GM12878 (cell line): ENCODE measurements around the gene RNF183. TPM values are rescaled to one million over a fixed set of nuclear protein-coding genes. Genes with fewer than 3 reads are reported as not detected.

Source experiments
- ATAC-seq: fragments of 200-7000 bp; cut with Tn5 transposase; 3 replicates; pipeline ENCODE4 v1.9.1; 2020; ENCODE audit warnings: mild to moderate bottlenecking, moderate library complexity
- BruUV-seq: library from RNA; stranded (reverse); fragments of 400-500 nt; replicated peaks from 2 replicates; lab custom pipeline; 2021; lab: Mats Ljungman, UMichigan
- CTCF ChIA-PET: fragments of 300-600 bp; sonication (Branson Sonifier 250); formaldehyde crosslinking; extraction: SDS; loops from one replicate; lab custom pipeline; 2021; ENCODE audit warnings: inconsistent platforms; lab: Yijun Ruan, JAX
- POLR2A ChIA-PET: fragments of 350-600 bp; formaldehyde crosslinking; extraction: SDS; loops from one replicate; lab custom pipeline; 2021; ENCODE audit warnings: inconsistent platforms; lab: Charles Lee
- RAD21 ChIA-PET: fragments of 300-600 bp; sonication (Branson Sonifier 250); formaldehyde crosslinking; loops from one replicate; lab custom pipeline; 2023; ENCODE audit warnings: antibody characterized with exemption; ENCODE audit not compliant: unreplicated experiment; lab: Charles Lee
- SMC1A ChIA-PET: fragments of 300-600 bp; sonication (Branson Sonifier 250); formaldehyde crosslinking; loops from one replicate; lab custom pipeline; 2023; ENCODE audit not compliant: unreplicated experiment, uncharacterized antibody; lab: Charles Lee
- DNase-seq: peaks from one replicate; pipeline ENCODE4 v3.0.0-alpha.2; 2011; ENCODE audit warnings: low read depth, low spot score
- FAIRE-seq: peaks from 3 replicates; lab custom pipeline; 2011; peaks lifted over from hg19 to GRCh38; lab: Jason Lieb, UNC
- H2AFZ ChIP-seq: 2 replicates; pipeline ENCODE4 v1.6.0; 2011; ENCODE audit warnings: low read depth, low read length, control low read depth; ENCODE audit not compliant: control insufficient read depth
- H3K27ac ChIP-seq: 2 replicates; pipeline ENCODE4 v1.5.1; 2011; ENCODE audit warnings: control low read depth; ENCODE audit not compliant: control insufficient read depth, insufficient read depth
- H3K27me3 ChIP-seq, 2 experiments: replicated peaks in 1 of 2; 2 replicates each; pipeline versions ENCODE4 v1.6.0 to v1.6.1; 2011; ENCODE audit warnings: low read length in 1 of 2; ENCODE audit not compliant: control insufficient read depth in 2 of 2, insufficient read depth in 2 of 2
- H3K36me3 ChIP-seq, 2 experiments: 2 replicates each; pipeline ENCODE4 v1.5.1; 2011; ENCODE audit warnings: low read length in 1 of 2; ENCODE audit not compliant: control insufficient read depth in 2 of 2, insufficient read depth in 2 of 2
- H3K4me1 ChIP-seq: 2 replicates; pipeline ENCODE4 v1.6.1; 2011; ENCODE audit warnings: mild to moderate bottlenecking, low read length, moderate library complexity, mixed read lengths; ENCODE audit not compliant: control insufficient read depth, insufficient read depth
- H3K4me2 ChIP-seq: 2 replicates; pipeline ENCODE4 v1.6.0; 2011; ENCODE audit warnings: control low read depth; ENCODE audit not compliant: control insufficient read depth, insufficient read depth
- H3K4me3 ChIP-seq: fragments of 200-600 bp; sonication (generic); 2 replicates; pipeline ENCODE4 v1.5.1; 2016
- H3K79me2 ChIP-seq: 2 replicates; pipeline ENCODE4 v1.6.0; 2011; ENCODE audit warnings: low read length; ENCODE audit not compliant: control insufficient read depth, insufficient read depth
- H3K9ac ChIP-seq: 2 replicates; pipeline ENCODE4 v1.8.0; 2011; ENCODE audit warnings: low read length, control low read depth, mixed read lengths; ENCODE audit not compliant: control insufficient read depth, insufficient read depth
- H3K9me3 ChIP-seq: replicated peaks from 3 replicates; pipeline ENCODE4 v1.5.1; 2011; ENCODE audit warnings: mild to moderate bottlenecking, low read length; ENCODE audit not compliant: control insufficient read depth, insufficient read depth
- H4K20me1 ChIP-seq: 2 replicates; pipeline ENCODE4 v1.6.0; 2011; ENCODE audit not compliant: control insufficient read depth, insufficient read depth
- ASH2L ChIP-seq: fragments of 300-600, 200-600 bp; sonication (generic); IDR thresholded peaks from 2 replicates; pipeline ENCODE4 v1.6.1; 2017; ENCODE audit warnings: low read depth, mild to moderate bottlenecking, borderline replicate concordance
- BMI1 ChIP-seq: fragments of 450-650 bp; IDR thresholded peaks from 2 replicates; pipeline ENCODE4 v1.6.1; 2016; ENCODE audit warnings: mild to moderate bottlenecking, moderate library complexity, borderline replicate concordance
- MEF2A ChIP-seq: IDR thresholded peaks from 2 replicates; pipeline ENCODE4 v1.6.1; 2011; ENCODE audit warnings: low read depth, mild to moderate bottlenecking, low read length, moderate library complexity; ENCODE audit not compliant: insufficient read depth
- NR2F1 ChIP-seq: fragments of 450-650 bp; conservative IDR thresholded peaks from 2 replicates; pipeline ENCODE4 v1.6.1; 2017; ENCODE audit warnings: mild to moderate bottlenecking
- SMAD1 ChIP-seq: fragments of 450-650 bp; IDR thresholded peaks from 2 replicates; pipeline ENCODE4 v1.6.1; 2018; ENCODE audit warnings: mild to moderate bottlenecking, low read depth; ENCODE audit not compliant: partially characterized antibody
- SPI1 ChIP-seq: IDR thresholded peaks from 2 replicates; pipeline ENCODE4 v1.6.1; 2011; ENCODE audit warnings: low read depth, mild to moderate bottlenecking, low read length, moderate library complexity, borderline replicate concordance; ENCODE audit not compliant: insufficient read depth
- TCF3 ChIP-seq: IDR thresholded peaks from 2 replicates; pipeline ENCODE4 v1.6.1; 2012; ENCODE audit warnings: low read depth, mild to moderate bottlenecking, low read length, borderline replicate concordance; ENCODE audit not compliant: insufficient read depth
- ZNF217 ChIP-seq: fragments of 450-650 bp; IDR thresholded peaks from 2 replicates; pipeline ENCODE4 v1.6.1; 2017; ENCODE audit warnings: antibody characterized with exemption, mild to moderate bottlenecking
- WGBS: methylation state at CpG from one replicate; pipeline ENCODE4 v1.1.6; 2016; ENCODE audit warnings: low lambda C conversion rate; ENCODE audit not compliant: insufficient replicate concordance, insufficient coverage; ENCODE audit errors: missing lambda C conversion rate; 5-methylcytosine and 5-hydroxymethylcytosine counted together
- in situ Hi-C: fragments of 300-500 bp; cut with MboI; formaldehyde crosslinking; loops from 9 replicates; pipeline ENCODE4 v1.14.3; 2018; ENCODE audit warnings: mixed read lengths
- intact Hi-C: fragments of 100-400 bp; cut with micrococcal nuclease; formaldehyde crosslinking; loops from one replicate; pipeline ENCODE4 v1.14.2; 2022; ENCODE audit not compliant: unreplicated experiment
- polyA plus RNA-seq, 11 experiments: library from polyadenylated mRNA; depleted of rRNA in 4 of 11; unstranded in 6 of 11; stranded (reverse) in 5 of 11; fragments of >200 nt; fragmentation: Nextera tagmentation in 4 of 11; fragmentation: Illumina TruSeq in 1 of 11; extraction: Ambion mirVana in 4 of 11; extraction: Trizol in 1 of 11; gene quantifications; 1 replicate in 1 of 11; 2 replicates in 10 of 11; pipeline versions ENCODE4 v1.2.1 to v1.2.3, GENCODE V29; 2011 to 2016; ENCODE audit warnings: inconsistent platforms in 2 of 11, missing spikeins in 2 of 11, low read depth in 1 of 11
- total RNA-seq, 4 experiments: library from RNA; depleted of rRNA in 3 of 4; stranded (reverse); fragments of >200 nt in 3 of 4; fragmentation: Illumina TruSeq in 1 of 4; extraction: Trizol in 1 of 4; gene quantifications; 2 replicates each; pipeline versions ENCODE4 v1.2.1 to v1.2.3, GENCODE V29; 2013 to 2021
- TF ChIP-seq, protein P1 (sequence below): IDR thresholded peaks from 2 replicates; pipeline ENCODE4 v1.6.1; 2011; ENCODE audit warnings: borderline replicate concordance, low read depth, mild to moderate bottlenecking, moderate library complexity, low read length; ENCODE audit not compliant: insufficient read depth, poor library complexity, severe bottlenecking
- TF ChIP-seq, protein P2 (sequence below): IDR thresholded peaks from 2 replicates; pipeline ENCODE4 v1.6.1; 2012; ENCODE audit warnings: improper control_type of control experiment, low read depth, low read length; ENCODE audit not compliant: insufficient replicate concordance
- TF ChIP-seq, protein P3 (sequence below): IDR thresholded peaks from 2 replicates; pipeline ENCODE4 v1.6.1; 2011; ENCODE audit warnings: low read depth, low read length, improper control_type of control experiment, borderline replicate concordance

The RNF183 gene
- total and polyA plus RNA-seq, 10 of the 15 experiments (the other 5 are each of a cell fraction or from before 2014, with no cell fraction given): 0.03 to 0.26 (median 0.07) TPM; not detected in 6

DNA sequence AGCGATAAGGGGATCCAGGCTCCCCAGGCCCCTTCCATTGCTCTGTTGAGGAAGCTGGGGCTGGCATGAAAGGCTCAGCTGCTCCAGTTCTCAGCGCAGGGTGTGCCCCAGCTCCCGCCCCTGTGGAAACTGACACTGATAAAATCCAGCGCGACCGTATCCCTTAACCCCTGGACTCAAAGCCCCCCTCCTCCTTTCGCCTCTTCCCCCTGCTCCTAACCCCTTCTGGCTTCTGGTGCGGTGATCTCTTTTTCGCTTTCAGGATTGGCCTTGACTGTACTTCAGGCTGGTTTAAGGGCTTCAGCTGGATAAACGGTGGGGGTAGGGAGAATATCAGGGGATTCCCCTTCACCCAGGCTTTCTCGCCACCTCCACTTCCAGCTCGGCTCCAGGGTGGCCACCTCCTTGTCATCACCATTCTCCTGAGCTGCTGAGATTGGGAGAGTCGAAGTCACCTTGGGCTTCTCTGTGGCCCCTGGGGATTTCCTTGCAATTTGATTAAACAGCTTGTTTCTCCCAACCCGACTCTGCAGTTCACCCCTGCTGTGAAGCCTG is 47.0 kb upstream of the RNF183 start:
- ATAC-seq (peak; percentile 22), DNase-seq (no peak), FAIRE-seq (no peak)
- Histone ChIP-seq H3K9ac (peak overlapping the region; percentile 60), H3K4me2 (peak overlapping the region; percentile 97), H3K4me1 (peaks cover 19% of the 10 kb centered on the region), H3K4me3 (peak overlapping the region; percentile 66; the same call in 1 of the 2 replicates), H3K79me2 (no peaks in the 10 kb centered on the region), H3K9me3 (no peaks in the 10 kb centered on the region), H3K27me3 (no peaks in the 10 kb centered on the region; a peak in 2 of 4 replicates), H3K27ac (peak overlapping the region; percentile 33; the same call in 1 of the 2 replicates), H3K36me3 (no peaks in the 10 kb centered on the region), H4K20me1 (no peaks in the 10 kb centered on the region), H2AFZ (peak overlapping the region; percentile 66)
- SMC1A ChIA-PET: interaction anchor here (0.9 to 1.6 kb wide), 4 partner anchors 8 to 162 kb away, joined by 3 to 7 read pairs (median 5); partner anchors contain the start of genes ALAD and WDR31
- BruUV-seq: no TSS peak
- RAD21 ChIA-PET: interaction anchor here (0.9 to 1.5 kb wide), 2 partner anchors 10 to 51 kb away, joined by 3 read pairs; partner anchors contain the start of genes ALAD and WDR31
- in situ Hi-C loops: no loop called here
- WGBS: 18% methylated on average over 14 of the region's 14 CpGs
- POLR2A ChIA-PET: interaction anchor here (1.1 to 1.7 kb wide), 4 partner anchors 9 to 60 kb away, joined by 3 to 5 read pairs (median 4); partner anchors contain the start of genes HDHD3 and POLE3
- intact Hi-C loops: no loop called here
- CTCF ChIA-PET: interaction anchor here (1.1 to 2.6 kb wide), 10 partner anchors 8 to 232 kb away, joined by 3 to 12 read pairs (median 4); partner anchors contain the start of genes ALAD, CDC26, PRPF4 and WDR31
- TF ChIP-seq TCF3 (no peak), ASH2L (no peak), MEF2A (no peak), SPI1 (no peak), ZNF217 (no peak), SMAD1 (no peak), BMI1 (no peak), NR2F1 (no peak)
- TF ChIP-seq, protein P1, sequence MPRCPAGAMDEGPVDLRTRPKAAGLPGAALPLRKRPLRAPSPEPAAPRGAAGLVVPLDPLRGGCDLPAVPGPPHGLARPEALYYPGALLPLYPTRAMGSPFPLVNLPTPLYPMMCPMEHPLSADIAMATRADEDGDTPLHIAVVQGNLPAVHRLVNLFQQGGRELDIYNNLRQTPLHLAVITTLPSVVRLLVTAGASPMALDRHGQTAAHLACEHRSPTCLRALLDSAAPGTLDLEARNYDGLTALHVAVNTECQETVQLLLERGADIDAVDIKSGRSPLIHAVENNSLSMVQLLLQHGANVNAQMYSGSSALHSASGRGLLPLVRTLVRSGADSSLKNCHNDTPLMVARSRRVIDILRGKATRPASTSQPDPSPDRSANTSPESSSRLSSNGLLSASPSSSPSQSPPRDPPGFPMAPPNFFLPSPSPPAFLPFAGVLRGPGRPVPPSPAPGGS: no peak
- TF ChIP-seq, protein P2, sequence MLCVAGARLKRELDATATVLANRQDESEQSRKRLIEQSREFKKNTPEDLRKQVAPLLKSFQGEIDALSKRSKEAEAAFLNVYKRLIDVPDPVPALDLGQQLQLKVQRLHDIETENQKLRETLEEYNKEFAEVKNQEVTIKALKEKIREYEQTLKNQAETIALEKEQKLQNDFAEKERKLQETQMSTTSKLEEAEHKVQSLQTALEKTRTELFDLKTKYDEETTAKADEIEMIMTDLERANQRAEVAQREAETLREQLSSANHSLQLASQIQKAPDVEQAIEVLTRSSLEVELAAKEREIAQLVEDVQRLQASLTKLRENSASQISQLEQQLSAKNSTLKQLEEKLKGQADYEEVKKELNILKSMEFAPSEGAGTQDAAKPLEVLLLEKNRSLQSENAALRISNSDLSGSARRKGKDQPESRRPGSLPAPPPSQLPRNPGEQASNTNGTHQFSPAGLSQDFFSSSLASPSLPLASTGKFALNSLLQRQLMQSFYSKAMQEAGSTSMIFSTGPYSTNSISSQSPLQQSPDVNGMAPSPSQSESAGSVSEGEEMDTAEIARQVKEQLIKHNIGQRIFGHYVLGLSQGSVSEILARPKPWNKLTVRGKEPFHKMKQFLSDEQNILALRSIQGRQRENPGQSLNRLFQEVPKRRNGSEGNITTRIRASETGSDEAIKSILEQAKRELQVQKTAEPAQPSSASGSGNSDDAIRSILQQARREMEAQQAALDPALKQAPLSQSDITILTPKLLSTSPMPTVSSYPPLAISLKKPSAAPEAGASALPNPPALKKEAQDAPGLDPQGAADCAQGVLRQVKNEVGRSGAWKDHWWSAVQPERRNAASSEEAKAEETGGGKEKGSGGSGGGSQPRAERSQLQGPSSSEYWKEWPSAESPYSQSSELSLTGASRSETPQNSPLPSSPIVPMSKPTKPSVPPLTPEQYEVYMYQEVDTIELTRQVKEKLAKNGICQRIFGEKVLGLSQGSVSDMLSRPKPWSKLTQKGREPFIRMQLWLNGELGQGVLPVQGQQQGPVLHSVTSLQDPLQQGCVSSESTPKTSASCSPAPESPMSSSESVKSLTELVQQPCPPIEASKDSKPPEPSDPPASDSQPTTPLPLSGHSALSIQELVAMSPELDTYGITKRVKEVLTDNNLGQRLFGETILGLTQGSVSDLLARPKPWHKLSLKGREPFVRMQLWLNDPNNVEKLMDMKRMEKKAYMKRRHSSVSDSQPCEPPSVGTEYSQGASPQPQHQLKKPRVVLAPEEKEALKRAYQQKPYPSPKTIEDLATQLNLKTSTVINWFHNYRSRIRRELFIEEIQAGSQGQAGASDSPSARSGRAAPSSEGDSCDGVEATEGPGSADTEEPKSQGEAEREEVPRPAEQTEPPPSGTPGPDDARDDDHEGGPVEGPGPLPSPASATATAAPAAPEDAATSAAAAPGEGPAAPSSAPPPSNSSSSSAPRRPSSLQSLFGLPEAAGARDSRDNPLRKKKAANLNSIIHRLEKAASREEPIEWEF: no peak
- TF ChIP-seq, protein P3, sequence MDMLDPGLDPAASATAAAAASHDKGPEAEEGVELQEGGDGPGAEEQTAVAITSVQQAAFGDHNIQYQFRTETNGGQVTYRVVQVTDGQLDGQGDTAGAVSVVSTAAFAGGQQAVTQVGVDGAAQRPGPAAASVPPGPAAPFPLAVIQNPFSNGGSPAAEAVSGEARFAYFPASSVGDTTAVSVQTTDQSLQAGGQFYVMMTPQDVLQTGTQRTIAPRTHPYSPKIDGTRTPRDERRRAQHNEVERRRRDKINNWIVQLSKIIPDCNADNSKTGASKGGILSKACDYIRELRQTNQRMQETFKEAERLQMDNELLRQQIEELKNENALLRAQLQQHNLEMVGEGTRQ: no peak
